NCI-H748 (cell line): Measurements from ENCODE around the gene PDE8A.

Experiments
- DNase-seq: peaks from one replicate; lab custom pipeline; 2025; ENCODE audit not compliant: unreplicated experiment; lab: John Stamatoyannopoulos, UW

The PDE8A gene

DNA sequence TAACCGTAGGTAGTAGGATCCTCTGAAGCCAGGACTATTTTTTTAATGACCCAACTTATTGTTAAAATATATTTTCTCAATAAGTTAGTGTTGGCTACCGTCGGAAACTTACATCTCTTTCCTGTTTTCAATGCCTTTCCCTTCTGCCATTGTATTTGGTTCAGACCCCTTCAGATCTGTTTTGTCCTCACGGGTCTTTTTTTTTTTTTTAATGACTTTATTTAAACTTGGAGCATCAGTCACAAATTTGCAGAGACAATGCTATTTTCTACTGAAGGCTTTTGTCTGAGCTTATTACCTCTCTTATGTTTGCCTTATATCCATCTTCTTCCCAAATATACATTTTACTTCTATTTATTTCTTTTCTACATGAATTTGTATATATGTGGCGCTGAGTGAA is 47.6 kb downstream of the PDE8A start:
- DNase-seq, result no peak

GRCh38 chr15:85030301-85030929 is 48.8 kb downstream of the PDE8A start:
- DNase-seq, result no peak

- no peak for DNase-seq
Observed at GRCh38 chr15:85031086-85031943, 49.7 kb downstream of the PDE8A start.

GRCh38 chr15:85031944-85032558 is 50.4 kb downstream of the PDE8A start:
- no peak for DNase-seq

DNA sequence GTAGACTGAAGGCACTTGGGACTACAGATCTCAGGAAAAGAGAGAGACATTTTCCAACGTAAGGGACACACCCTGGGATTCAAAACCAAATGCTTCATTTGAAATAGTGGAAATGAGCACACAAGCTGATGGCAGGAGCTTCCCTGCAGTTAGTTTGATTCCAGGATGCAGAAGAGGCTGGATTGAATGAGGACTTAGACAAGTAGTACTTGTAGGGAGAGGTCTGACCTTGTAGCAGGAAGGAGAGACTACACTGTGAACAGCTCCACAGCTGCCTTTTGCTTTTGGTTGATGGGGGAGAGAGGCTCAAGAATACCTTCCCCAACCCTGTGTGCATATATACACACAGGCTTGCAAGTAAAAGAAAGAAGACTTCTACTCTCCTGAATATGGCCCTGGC is 51.5 kb downstream of the PDE8A start:
- DNase-seq, result no peak

- no peak for DNase-seq
Observed at GRCh38 chr15:85034276-85034675, 52.6 kb downstream of the PDE8A start.

DNA sequence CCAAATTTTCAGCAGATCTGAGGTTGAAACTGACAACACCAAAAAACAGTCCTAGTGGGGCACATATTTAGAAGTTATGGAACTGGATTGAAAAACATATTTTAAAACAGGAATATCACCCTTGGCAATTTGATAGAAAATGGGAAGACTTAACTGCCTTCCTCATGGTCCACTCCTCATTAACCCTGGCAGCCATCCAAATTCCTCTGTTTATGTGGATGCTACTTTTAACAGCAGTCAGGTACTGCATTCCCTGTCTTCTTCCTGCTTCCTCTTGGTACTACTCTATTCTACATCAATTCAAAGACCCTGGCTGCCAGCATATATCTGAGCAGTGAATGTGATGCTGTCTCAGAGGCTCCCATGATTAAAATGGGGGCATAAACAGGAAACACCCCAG is 54.3 kb downstream of the PDE8A start:
- peak; percentile 53 for DNase-seq

DNA sequence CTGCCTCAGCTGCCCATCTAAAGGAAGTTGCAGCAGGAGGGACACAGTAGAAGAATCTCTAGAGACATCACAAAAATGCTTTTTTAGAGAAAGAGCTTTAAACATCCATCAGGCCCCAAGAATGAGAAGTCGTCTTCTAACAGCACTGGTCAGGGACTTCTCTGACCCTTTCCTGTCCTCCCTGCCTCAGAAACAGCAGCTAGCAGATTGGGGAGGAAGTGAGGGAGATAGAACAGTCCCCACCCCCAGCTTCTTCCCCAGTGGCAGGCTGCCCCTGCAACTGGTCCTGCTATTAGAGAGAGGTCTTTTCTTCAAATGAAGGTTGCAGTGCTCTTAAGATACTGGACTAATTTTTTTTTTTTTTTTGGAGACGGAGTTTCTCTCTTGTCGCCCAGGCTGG is 55.1 kb downstream of the PDE8A start:
- DNase-seq, result no peak

- DNase-seq, result no peak
Observed at GRCh38 chr15:85037641-85038040, 56.0 kb downstream of the PDE8A start.

- DNase-seq, result no peak
Observed at GRCh38 chr15:85041230-85041629, 59.6 kb downstream of the PDE8A start.

DNA sequence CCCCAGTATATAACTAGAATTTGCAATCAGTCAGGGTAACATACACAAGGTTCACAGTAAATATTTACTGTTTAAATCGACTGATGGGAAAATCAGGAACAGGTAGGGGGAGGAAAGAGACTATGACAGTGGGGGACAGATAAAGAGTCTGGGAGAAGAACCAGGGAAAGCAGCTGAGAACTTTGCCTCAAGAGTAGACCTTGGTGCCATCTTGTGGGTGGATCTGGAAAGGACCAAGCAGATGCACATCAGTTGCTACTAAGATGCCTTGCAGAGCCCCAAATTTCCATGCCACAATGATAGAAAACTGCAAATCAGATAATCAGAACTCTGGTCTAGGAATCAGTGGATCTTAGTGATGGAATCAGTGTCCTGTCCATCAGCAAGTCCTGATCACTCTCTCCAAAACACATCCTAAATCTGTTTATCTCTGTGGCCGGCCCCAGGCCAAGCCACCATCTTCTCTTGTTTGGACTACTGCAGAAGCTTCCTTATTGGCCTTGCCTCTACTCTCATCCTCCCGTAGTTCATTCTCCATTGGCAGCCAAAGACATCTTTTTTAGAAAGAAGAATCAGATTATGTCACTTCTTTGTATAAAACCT is 62.7 kb downstream of the PDE8A start:
- peak; percentile 17 for DNase-seq

GRCh38 chr15:85044894-85045293 is 63.2 kb downstream of the PDE8A start:
- no peak for DNase-seq

DNA sequence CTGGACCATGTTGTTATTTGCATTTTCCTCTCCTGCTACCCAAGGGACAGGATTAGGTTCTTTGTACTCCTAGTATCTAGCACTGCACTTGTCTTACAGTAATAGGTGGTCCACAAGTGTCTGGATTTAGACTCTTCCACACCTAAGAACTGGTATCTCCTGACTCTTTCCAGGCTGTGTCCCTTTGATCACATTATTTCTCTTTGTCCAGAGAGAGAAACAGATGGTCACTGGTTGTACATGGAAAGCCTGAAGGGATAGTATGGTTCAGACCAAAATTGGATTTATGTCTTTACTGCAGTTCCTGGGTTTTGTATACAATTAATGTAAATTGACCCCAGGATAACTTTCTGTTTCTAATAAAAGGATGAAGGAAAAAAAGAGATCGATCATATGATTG is 64.0 kb downstream of the PDE8A start:
- no peak for DNase-seq

GRCh38 chr15:85047271-85047948 is 65.8 kb downstream of the PDE8A start:
- DNase-seq, result peak; percentile 66

GRCh38 chr15:85048430-85048829 is 66.8 kb downstream of the PDE8A start:
- DNase-seq, result no peak

- DNase-seq, result no peak
Observed at GRCh38 chr15:85049805-85050204, 68.1 kb downstream of the PDE8A start.

GRCh38 chr15:85059734-85060133 is 78.1 kb downstream of the PDE8A start:
- no peak for DNase-seq

DNA sequence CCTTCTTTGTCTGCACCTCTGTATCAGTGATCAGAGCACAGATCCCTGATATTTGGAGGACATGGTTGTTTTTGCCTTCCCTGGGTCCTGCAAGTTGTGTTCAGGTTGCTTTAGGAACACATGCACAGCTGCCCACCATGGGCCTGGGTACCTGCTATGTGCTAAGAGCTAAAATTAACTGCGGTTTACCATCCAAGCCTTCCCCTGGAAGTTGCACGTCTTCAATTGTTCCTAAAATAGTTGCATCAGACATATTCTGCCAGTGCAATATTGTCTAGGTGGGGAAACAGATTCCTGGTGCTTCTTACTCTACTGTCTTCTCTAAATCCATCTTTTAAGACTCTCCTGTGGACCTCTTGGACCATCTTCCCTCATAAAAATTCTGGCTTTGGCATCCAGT is 80.9 kb downstream of the PDE8A start:
- DNase-seq, result no peak

DNA sequence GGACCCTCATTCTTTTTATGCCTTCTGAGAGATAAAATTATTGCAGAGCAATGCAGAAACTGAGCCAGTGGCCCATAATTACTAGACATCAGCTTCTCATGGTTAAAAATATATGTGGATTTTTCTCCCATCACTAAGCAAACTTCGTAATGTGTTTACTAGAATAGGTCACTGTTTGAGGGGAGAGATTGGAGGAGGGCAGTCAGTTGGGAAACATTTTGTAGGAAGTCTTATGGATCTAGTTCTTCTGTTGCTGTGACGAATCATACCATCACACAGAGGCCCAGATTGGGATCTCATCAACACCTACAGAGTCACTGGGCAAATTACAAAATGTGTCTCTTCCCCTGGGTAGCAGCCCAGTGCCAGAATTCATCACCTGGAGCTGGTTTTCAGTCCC is 81.4 kb downstream of the PDE8A start:
- DNase-seq, result no peak

DNA sequence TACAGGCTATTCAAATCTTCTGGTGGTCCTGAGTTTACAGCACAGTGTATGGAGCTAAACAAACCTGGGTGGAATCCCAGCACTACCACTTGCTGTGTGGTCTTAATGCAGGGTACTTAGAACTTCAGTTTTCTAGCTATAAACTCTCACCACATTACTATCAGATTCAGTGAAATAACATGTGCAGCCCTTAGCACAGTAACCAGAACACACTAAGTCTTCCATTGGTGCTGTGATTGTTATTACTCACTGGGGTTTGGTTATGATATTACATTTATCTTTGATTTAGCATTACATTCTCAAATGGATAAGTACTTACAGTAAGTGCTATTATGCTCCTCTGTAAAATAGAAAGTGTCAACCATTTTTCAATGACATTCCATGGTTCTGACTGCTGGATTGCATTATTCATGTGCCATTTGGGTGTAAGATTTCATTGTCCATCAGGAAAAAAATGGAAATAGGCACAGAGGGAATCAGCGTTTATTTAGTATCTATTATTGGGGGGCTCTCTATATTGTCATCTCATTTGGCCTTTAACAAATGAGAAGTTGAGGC is 81.9 kb downstream of the PDE8A start:
- DNase-seq, result no peak

DNA sequence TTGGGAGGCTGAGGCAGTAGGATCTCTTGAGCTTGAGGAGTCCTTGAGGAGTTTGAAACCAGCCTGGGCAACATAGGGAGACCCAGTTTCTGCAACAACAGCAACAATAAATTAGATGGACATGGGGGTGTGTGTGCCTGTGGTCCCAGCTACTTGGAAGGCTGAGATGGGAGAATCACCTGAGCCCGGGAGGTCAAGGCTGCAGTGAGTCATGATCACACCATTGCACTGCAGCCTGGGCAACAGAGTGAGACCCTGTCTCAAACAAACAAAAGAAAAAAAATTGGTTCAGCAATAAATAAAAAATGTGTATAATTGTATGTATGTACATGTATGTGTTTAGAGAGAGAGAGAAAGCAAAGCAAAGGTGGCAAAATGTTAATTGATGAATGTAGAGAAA is 83.1 kb downstream of the PDE8A start:
- DNase-seq, result no peak
